ENCODE results near the gene TBC1D1.
A peak's percentile ranks its signal among the peaks of the same experiment; 100 is the strongest.

Gene TBC1D1

GRCh38 chr4:37928426-37929416, 37.8 kb downstream of the TBC1D1 start:
- DNase-seq, result no peak

- no peak for DNase-seq
Observed at GRCh38 chr4:37934096-37934495, 43.2 kb downstream of the TBC1D1 start.

GRCh38 chr4:37934609-37935008, 43.7 kb downstream of the TBC1D1 start:
- DNase-seq, result no peak

- no peak for DNase-seq
Observed at GRCh38 chr4:37935026-37935425, 44.1 kb downstream of the TBC1D1 start.

- no peak for DNase-seq
Observed at GRCh38 chr4:37936889-37937498, 46.1 kb downstream of the TBC1D1 start.

- no peak for DNase-seq
Observed at GRCh38 chr4:37938208-37938607, 47.3 kb downstream of the TBC1D1 start.

- no peak for DNase-seq
Observed at GRCh38 chr4:37946503-37947179, 55.8 kb downstream of the TBC1D1 start.

GRCh38 chr4:37948542-37948941, 57.7 kb downstream of the TBC1D1 start:
- no peak for DNase-seq

GRCh38 chr4:37949636-37950426, 58.9 kb downstream of the TBC1D1 start:
- DNase-seq, result no peak

- no peak for DNase-seq
Observed at GRCh38 chr4:37951461-37952352, 60.8 kb downstream of the TBC1D1 start.

GRCh38 chr4:37953156-37953555, 62.3 kb downstream of the TBC1D1 start:
- no peak for DNase-seq

- peak; percentile 29 for DNase-seq
Observed at GRCh38 chr4:37953620-37954293, 62.9 kb downstream of the TBC1D1 start.

GRCh38 chr4:37956941-37957340, 66.1 kb downstream of the TBC1D1 start:
- no peak for DNase-seq

- no peak for DNase-seq
Observed at GRCh38 chr4:37958932-37959331, 68.0 kb downstream of the TBC1D1 start.

GRCh38 chr4:37960098-37960497, 69.2 kb downstream of the TBC1D1 start, which contains the start of gene PTTG2:
Gene PTTG2 (plus strand): TSS chr4:37960398. CDS start chr4:37960435, 37 bp downstream.
- DNase-seq, result no peak

- DNase-seq, result no peak
Observed at GRCh38 chr4:37960679-37961450, 70.0 kb downstream of the TBC1D1 start.

- no peak for DNase-seq
Observed at GRCh38 chr4:37964734-37965457, 74.0 kb downstream of the TBC1D1 start.

- no peak for DNase-seq
Observed at GRCh38 chr4:37966044-37966443, 75.2 kb downstream of the TBC1D1 start.

- peak; percentile 1 for DNase-seq
Observed at GRCh38 chr4:37967736-37968135, 76.9 kb downstream of the TBC1D1 start.

All from HCEC 1CT (cell line).